HCEC 1CT (cell line): ENCODE data around the gene RNF4.
"Not testable (repeated sequence)": the region's sequence is repeated elsewhere in the genome, so short reads cannot be mapped to it uniquely, and the experiment has no call there.

Experiments used
- DNase-seq: peaks from one replicate; pipeline ENCODE4 v3.0.0-alpha.2; 2017

The RNF4 gene

DNA sequence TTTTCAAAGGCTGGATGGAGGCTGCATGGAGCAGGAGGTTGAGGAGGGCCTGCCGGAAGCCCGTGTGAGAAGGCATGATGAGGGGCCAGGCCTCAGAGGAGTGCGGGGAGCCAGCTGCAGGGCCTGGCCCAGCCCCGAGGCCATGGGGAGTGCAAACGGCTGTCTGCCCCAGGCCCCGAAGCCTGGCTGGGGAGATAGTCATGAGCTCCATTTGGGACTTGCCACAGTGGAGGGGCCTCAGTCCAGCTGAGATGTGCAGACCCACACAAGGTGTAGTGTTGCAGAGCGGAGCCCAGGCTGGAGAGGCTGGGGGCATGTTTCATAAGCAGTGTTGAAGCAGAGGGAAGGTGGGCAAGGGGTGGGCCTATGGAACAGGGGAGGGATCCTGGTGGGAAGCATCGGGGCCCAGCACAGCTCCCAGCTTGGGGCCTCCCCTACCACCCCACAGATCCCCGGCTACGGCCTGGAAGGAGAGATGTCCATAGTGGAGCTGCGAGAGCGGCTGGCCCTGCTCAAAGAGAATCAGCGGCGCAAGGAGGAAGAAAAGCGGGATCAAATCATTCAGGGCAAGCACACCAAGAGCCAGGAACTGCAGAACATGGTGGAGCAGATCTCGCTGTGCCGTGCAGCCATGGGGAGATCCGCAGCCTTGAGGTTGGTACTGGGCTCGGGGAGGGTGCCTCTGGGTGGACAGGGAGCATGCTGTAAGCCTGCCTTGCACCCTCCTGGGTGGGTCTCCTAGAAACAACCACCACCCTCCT lies 9.1 kb upstream of the RNF4 start:
- no peak for DNase-seq

GRCh38 chr4:2461246-2461960 lies 7.5 kb upstream of the RNF4 start:
- no peak for DNase-seq

DNA sequence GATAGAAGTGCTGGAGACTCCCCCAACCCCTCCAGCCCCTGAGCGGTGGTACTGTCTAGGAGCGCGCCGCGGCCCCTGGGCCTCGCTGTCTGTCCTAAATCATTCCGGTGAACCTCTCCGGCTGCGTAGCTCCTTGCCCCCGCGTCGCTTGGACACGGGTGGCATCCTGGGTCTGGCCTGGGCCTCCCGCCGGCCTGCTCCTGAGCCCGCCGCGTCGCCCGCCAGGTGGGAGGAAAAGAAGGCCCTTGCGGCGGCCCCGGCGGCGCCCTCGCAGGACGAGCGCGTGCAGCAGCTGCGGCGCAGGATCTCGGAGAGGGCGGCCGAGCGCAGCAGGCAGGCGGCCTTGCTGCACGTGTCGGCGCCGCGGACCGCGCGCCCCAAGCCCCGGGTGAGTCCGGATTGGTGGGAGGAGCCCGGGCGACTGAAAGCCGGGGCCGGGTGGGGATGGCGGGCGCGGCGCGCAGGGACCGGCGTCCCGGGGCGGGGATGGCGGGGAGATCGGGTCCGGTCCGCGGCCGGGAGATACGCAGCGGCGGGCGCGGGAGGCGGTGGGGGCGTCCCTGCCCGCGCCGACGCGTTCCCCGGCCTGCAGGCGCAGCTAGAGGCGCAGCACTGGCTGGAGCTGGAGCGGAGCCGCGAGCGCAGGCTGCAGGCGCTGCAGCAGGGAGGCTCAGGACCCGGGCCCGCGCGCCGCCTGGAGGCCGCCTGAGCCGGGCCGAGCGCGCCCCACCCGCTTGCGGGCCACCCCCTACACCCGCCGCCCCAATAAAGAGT lies 6.5 kb upstream of the RNF4 start:
- peak; percentile 57 for DNase-seq

DNA sequence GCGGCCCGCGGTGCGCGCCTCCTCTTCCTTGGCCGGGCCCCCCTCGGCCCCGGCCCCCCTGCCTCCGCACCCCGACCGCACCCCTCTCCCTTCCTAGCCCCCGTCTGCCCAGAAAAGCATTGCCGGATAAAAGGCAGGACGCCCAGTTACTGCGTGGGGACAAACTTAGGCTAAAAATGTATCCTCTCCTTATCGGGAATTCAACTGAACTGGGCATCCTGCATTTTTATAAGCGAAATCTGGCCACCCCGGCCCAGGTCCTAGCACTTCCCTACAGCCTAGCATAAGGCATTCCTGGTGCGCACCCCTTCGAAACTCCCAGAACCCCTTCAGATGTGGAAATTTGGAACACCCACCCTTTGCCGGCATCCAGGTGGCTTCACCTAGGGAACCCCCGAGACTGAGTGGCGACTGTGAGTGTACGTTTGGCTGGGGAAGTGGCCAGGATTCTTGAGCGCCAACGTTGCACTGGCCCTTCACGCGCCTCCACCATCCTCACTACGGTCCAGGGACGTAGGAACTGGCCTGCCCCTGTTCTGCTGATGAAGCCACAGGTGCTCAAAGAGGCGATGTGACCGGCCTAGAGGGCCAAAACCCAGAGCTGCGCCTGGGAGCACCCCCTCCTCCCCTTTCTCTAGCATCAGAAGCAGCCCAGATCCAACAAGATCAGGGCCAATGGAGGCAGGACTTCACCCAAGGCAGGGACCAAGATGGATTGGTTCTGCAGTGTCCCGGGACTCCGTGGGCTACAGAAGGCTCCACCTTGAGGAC lies 5.7 kb upstream of the RNF4 start:
- DNase-seq: no peak

DNA sequence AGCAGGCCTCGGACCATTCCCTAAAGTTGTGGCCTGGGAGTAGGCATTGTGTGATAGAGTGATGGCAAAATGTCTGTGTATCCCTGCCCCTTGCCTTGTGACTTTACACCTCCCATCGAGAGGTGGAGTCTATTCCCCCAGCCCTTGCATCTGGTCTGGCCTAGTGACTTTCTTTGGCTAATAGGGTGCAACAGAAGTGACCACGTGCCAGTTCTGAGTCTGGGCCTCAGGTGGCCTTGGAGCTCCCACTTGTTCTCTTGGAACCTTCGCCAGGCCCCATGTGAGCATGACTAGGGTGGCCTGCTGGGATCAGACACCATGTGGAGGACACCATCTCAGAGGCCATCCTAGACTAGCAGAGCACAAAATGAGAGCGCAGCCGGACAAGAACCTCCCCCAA lies 3.9 kb upstream of the RNF4 start:
- no peak for DNase-seq

DNA sequence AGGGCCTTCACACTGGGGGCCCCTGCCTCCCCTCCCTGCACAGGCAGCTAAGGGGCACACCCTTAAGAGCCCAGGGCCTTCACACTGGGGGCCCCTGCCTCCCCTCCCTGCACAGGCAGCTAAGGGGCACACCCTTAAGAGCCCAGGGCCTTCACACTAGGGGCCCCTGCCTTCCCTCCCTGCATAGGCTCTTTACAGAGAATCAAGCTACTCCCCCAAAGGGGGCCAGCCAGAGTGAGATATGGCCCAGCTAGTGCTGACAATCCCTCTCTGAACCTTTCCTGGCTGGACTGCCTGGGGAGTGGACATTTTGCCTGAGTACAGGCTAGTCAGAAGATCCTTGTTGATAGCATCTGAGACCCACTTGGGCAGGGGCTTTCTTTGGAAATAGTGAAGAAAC lies 3.4 kb upstream of the RNF4 start:
- not testable (repeated sequence) for DNase-seq

DNA sequence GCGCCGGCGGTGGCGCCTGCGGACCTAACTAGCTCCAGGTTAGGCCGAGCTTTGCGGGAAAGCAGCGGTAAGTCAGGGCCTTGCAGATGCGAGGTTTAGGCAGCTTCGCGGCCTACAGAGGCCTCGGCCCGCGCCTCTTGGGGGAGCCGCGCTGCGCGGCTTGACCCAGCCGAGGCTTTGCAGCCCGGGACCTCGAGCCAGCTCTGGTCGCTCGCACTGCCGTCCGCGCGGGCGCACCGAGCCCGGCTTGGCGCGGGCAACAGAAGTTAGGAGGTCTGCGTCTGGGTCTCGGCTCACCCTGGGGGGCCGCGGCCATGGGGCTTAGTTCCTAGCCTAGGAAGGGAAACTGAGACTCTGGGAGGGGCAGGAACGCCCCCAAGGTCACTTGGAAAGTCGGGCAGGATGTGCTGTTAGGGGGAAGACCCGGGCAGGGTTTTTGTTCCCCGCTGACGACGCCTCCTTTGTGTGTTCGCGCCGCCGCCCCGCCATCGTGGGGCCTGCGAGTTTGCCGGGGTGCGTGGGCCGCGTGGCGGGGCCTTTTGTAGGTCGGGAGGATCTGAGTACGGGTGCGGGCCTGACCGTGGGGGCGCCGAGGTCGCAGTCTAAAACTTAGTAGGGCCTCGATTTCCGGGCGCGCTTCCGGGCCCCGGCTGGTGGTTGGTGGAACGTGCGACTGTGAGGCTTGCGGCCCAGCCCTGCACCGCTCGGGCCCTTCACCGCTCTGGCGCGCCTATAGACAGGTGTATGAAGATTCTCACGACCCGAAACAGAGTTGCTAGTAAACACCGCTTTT lies 482 bp downstream of the RNF4 start:
- DNase-seq: peak; percentile 6

- no peak for DNase-seq
These were observed 1.9 kb downstream of the RNF4 start for GRCh38 chr4:2470791-2471190.

- DNase-seq: peak; percentile 42
These were observed 3.3 kb downstream of the RNF4 start for GRCh38 chr4:2472187-2472586.

DNA sequence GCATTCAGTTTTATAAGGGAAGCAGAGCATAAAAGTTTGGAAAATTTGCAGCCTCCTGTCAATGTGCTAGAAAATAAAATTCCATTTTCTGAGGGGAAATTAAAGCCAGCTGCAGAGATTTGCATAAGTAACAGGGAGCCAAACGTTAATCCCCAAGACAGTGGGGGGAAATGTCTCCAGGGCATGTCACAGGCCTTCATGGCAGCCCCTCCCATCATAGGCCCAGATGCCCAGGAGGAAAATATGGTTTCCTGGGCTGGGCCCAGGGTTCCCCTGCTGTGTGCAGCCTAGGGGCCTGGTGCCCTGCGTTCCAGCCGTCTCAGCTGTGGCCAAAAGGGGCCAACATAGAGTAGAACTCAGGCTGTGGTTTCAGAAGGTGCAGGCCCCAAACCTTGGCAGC lies 9.3 kb downstream of the RNF4 start:
- DNase-seq: no peak

DNA sequence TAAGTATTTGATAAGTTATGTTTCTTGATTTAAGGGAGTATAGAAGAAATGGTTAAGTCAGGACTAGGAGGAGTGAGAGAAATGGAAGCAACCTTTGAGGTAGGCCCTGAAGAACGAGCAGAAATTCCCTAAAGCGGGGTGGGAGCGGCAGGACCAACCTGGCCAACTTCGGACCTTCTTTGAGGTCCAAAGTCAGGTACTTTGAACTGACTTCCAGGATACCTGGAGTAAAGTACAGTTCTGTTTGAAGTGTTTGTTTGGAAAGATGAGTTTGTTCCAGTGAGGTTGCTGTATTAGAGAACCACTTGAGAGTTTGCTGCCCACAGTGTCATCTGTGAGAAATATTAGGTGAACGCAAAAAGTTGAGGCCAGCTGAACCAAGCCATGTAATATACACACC lies 11.7 kb downstream of the RNF4 start:
- DNase-seq: no peak

DNA sequence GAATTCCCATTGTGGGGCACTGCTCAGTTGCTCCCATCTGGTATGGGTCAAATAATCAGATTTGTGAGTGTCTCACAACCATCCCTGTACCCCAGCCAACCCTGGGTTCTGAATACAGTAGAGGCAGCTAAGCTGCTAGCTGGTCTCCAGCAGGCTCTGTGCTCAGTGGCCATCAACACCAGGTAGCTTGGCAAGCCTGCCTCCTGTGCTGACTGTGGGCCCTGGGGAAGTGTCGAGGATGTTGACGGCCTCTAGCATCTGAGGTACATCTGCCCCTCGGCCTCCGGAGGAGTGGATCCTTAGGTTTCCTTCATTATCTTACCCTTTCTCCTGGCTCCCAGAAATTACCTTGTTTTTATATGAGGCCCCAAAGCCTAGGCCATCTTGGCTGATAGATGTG lies 13.3 kb downstream of the RNF4 start:
- DNase-seq: no peak

DNA sequence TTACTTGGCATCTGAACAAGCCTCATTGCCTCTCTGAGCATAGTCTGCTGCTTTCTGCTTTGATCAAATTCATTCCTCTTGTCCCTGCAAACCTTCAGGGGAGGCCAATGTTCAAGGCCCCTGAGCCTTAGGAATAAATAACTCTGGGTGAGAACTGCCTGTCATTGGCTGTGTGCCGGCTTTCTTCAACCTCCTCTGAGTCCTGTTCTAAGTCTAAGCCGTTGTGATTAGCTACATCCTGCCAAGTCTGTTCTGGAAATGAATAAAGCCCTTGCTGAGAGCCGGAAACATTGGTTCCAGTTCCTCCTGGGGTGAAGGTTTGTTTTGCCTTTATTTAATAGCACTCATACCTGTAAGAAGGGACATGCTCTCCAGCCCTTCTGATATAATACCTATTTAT lies 13.8 kb downstream of the RNF4 start:
- DNase-seq: peak; percentile 12

- no peak for DNase-seq
These were observed 14.3 kb downstream of the RNF4 start for GRCh38 chr4:2483237-2483636.

GRCh38 chr4:2484185-2484584 lies 15.3 kb downstream of the RNF4 start:
- no peak for DNase-seq

- no peak for DNase-seq
These were observed 16.1 kb downstream of the RNF4 start for GRCh38 chr4:2484993-2485392.

DNA sequence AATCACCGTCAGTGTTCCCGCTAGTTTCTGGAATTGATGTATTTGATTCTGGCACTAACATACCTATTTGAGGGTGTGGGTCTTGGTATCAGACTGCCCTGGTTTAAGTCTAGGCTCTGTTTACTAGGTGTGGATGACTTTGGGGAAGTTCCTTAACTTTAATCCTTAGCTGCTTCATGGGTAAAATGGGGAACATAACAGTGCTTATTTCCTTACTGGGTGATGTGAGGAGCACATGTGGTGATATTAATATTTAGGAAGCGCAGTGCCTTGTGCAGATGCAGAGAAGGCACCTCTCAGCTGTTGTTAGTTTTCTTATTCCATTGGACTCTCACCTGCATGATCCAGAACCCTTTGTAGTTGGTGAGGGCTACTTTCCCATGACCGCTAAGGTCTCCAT lies 17.1 kb downstream of the RNF4 start:
- no peak for DNase-seq

- DNase-seq: no peak
These were observed 18.1 kb downstream of the RNF4 start for GRCh38 chr4:2486981-2487380.

DNA sequence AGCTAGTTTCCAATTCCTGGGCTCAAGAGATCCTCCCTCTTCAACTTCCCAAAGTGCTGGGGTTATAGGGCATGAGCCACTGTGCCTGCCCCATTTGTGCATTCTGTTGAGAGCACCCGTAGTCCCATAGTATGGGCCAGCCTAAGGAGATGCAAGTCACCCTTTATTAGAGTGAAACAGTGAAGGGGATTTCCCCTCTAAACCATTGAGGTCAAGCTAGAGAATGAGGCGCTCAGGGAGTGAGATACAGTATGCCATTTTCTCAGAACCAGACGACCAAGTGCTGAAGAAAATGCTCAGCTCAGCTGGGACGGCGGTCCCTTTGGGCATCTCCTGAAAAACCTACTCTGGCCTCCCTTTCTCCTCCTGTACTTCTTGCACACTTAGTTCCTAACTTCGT lies 18.7 kb downstream of the RNF4 start:
- no peak for DNase-seq

GRCh38 chr4:2489081-2489805 lies 20.3 kb downstream of the RNF4 start:
- DNase-seq: no peak

DNA sequence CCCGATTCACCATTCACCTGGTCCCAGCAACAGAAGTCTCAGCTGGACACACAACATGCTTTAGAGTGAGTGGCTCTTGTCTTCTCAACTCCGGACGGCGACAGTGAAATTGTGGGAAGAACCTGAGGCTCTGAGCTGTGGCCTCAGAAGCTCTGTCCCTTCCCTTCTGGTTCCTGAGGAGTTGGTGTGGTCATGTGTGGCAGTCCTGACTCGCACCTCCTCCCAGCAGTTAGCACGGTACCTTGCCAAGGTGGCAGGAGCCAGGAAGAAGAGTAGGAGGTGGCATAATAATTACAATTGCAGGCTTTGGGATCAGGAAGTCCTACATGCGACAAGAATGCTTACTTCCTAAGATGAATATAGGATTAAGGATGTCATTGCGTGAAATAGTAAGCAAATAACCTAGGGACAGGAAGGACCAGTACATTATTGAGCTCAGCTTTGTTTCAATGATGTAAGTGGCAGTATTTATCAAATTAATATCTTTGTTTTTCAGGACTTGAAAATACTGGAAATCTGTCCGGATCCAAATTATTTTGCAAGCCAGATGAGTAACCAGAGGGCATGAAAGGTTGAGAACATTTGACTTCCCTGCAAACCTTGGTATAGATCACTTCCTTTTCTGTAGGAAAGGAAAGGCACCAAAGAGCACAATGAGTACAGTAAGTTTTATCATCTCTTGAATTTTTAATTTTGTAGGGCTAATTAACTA lies 21.1 kb downstream of the RNF4 start:
- DNase-seq: peak; percentile 36
